ENCODE data around the gene KIF1C.

DNA sequence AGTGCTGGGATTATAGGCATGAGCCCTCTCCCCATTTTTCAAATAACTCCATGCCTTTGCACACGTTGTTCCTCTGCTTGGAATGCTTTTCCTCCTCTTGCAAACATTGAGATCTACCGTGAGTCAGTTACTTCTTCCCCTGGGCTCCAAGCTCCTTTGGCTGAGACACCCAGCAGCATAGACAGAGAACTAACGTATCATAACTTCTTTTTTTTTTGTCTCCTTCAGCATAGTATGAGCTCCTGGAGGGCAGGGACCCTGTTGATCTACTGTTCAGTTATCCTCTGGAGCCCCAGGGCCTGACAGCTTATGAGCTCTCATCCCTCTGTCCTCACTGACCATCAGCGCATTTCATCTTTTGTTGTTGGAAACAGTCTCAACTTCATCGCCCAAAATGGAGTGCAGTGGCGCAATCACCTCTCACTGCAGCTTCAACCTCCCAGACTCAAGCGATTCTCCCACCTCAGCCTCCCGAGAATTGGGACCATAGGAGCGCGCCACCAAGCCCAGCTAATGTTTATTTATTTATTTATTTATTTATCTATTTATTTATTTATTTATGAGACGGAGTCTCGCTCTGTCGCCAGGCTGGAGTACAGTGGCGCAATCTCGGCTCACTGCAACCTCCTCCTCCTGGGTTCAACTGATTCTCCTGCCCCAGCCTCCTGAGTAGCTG lies 32.3 kb upstream of the KIF1C start:
- TF ChIP-seq, protein P1, sequence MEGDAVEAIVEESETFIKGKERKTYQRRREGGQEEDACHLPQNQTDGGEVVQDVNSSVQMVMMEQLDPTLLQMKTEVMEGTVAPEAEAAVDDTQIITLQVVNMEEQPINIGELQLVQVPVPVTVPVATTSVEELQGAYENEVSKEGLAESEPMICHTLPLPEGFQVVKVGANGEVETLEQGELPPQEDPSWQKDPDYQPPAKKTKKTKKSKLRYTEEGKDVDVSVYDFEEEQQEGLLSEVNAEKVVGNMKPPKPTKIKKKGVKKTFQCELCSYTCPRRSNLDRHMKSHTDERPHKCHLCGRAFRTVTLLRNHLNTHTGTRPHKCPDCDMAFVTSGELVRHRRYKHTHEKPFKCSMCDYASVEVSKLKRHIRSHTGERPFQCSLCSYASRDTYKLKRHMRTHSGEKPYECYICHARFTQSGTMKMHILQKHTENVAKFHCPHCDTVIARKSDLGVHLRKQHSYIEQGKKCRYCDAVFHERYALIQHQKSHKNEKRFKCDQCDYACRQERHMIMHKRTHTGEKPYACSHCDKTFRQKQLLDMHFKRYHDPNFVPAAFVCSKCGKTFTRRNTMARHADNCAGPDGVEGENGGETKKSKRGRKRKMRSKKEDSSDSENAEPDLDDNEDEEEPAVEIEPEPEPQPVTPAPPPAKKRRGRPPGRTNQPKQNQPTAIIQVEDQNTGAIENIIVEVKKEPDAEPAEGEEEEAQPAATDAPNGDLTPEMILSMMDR (IDR thresholded peaks at IDR 0.05): no peak
- TF ChIP-seq POLR2A (IDR thresholded peaks at IDR 0.05): no peak
